GM12875 (cell line): Measurements from ENCODE around the gene DAPK1.

ENCODE experiments used
- H3K4me3 ChIP-seq: one replicate; pipeline ENCODE4 v1.5.1; 2011; ENCODE audit warnings: low read depth, low read length, control low read depth
- CTCF ChIP-seq: IDR thresholded peaks from 2 replicates; pipeline ENCODE4 v1.5.1; 2011; ENCODE audit warnings: low read depth, mild to moderate bottlenecking, control low read depth, inconsistent platforms, low read length, moderate library complexity, borderline replicate concordance; ENCODE audit not compliant: insufficient read depth

Gene DAPK1

DNA sequence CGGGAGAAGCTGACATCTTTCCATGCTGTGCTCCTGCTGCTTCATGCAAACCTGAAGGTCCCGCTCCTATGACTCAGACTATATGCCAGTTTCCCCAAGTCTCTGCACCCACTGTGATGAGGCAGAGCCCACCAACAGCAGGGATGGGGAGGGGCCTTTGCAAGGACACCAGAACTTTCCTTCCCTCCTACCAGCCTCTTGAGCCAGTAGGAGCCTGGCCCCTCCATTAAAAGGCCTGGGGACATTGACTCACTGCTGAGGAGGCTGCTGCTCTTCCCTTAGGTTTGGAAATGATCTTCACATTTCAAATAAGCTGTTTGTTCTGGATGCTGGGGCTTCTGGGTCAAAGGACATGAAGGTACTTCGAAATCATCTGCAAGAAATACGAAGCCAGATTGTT lies 202.2 kb downstream of the DAPK1 start:
- H3K4me3 ChIP-seq = no peak overlapping the region
- TF ChIP-seq CTCF = no peak

DNA sequence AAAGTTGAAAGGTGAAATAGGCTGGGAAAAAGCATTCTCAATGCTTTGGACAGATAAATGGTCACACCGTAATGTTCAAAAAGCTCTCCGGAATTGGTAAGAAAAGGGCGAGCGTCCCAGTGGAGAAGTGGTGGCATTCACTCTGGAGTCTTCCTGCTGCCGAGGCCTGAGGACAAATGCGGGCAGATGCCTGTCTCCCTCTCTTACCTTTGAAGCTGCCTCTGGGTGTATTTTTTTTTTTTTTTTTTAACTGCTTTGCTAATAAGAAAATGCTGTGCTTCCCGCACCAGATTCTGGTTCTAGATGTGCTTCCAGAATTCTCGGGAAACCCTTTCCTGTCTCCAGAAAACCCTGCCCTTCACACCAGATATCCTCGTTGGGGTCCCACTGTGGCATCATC lies 203.8 kb downstream of the DAPK1 start:
- H3K4me3 ChIP-seq = no peak overlapping the region

GRCh38 chr9:87701931-87702421 lies 204.3 kb downstream of the DAPK1 start:
- H3K4me3 ChIP-seq = no peak overlapping the region
- TF ChIP-seq CTCF = no peak

More for the DNA sequence above, 203.8 kb downstream of the DAPK1 start:
- no peak for TF ChIP-seq CTCF

DNA sequence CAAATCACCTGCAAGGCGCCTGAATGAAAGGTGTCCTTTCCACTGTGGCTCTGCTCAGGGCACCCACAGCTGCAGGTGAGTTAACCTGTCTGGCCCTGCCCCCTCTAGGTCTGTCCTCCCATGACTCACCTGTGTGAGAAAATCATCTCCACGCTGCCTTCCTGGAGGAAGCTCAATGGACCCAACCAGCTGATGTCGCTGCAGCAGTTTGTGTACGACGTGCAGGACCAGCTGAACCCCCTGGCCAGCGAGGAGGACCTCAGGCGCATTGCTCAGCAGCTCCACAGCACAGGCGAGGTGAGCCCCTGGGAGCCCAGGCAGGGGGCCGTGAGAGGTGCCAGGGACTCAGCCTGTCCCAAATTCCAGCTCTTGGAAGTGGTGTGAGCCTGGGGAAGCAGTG lies 205.3 kb downstream of the DAPK1 start:
- H3K4me3 ChIP-seq = no peak overlapping the region
- no peak for TF ChIP-seq CTCF

GRCh38 chr9:87703636-87704276 lies 206.1 kb downstream of the DAPK1 start:
- no peak overlapping the region for H3K4me3 ChIP-seq
- no peak for TF ChIP-seq CTCF

DNA sequence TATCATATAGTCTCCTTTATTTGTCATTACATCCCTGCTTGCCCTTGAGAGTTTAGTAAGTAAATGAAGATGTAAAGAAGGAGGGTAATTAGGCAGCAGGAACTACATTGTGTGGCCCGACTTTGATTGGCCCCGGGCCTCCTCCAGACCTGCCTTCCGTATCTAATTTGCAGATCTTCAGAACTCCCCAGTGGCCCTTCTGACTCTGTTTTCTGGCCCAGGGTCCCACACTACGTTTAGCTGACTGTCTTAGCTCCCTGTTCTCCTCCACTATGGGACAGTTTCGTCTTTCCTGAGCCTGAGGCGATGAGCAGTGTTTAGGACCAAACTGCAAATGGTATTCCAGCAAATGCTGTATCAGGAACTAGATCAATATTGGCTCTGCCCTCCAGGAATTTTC lies 206.7 kb downstream of the DAPK1 start:
- TF ChIP-seq CTCF = no peak
- H3K4me3 ChIP-seq = no peak overlapping the region

- no peak for TF ChIP-seq CTCF
- no peak overlapping the region for H3K4me3 ChIP-seq
Observed at GRCh38 chr9:87706066-87706739, 208.5 kb downstream of the DAPK1 start.
